H1 (cell line): ENCODE results near the gene CRHR2.

Experiments used
- EP300 ChIP-seq, 2 experiments: IDR thresholded peaks; 1 replicate in 1 of 2; 2 replicates in 1 of 2; pipeline ENCODE4 v1.6.1; 2011 to 2012; ENCODE audit warnings: low read depth in 2 of 2, low read length in 2 of 2, mild to moderate bottlenecking in 2 of 2, borderline replicate concordance in 1 of 2, inconsistent platforms in 1 of 2, moderate library complexity in 1 of 2
- YY1 ChIP-seq: IDR thresholded peaks from 2 replicates; pipeline ENCODE4 v1.6.1; 2011; ENCODE audit warnings: low read depth, mild to moderate bottlenecking, low read length
- TF ChIP-seq, protein P1 (sequence below), 3 experiments: IDR thresholded peaks; 1 replicate in 2 of 3; 2 replicates in 1 of 3; pipeline versions ENCODE4 v1.5.1 to v1.6.1; 2011; ENCODE audit warnings: low read length in 3 of 3, mild to moderate bottlenecking in 3 of 3, inconsistent platforms in 2 of 3, low read depth in 1 of 3, moderate library complexity in 1 of 3; ENCODE audit not compliant: insufficient read depth in 1 of 3; ENCODE audit errors: control extremely low read depth in 1 of 3

DNA sequence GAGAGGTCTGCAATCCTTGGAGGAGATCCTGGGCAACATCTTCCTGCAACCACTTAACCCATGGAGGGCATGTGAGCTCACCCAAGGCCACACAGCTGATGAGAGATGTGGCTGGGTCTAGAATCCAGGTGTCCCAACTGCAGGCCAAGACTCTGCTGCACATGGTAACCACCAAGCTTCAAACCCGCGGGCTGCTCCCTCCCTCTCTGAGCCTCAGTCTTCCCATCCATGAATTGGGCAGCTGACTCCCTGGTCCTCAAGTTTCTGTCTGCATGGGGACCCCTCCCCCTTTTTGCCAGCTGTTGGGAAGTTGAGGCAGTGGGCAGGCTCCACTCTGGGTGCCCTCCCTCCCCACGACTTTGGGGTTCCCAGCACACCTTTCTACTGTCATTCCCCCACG, 48.7 kb upstream of the CRHR2 start:
- TF ChIP-seq YY1 = no peak
- no peak for TF ChIP-seq EP300 (IDR thresholded peaks at IDR 0.05; ENCODE audit: borderline replicate concordance in 1 of 2, low read depth in 2 of 2, low read length in 2 of 2)
- TF ChIP-seq, protein P1, sequence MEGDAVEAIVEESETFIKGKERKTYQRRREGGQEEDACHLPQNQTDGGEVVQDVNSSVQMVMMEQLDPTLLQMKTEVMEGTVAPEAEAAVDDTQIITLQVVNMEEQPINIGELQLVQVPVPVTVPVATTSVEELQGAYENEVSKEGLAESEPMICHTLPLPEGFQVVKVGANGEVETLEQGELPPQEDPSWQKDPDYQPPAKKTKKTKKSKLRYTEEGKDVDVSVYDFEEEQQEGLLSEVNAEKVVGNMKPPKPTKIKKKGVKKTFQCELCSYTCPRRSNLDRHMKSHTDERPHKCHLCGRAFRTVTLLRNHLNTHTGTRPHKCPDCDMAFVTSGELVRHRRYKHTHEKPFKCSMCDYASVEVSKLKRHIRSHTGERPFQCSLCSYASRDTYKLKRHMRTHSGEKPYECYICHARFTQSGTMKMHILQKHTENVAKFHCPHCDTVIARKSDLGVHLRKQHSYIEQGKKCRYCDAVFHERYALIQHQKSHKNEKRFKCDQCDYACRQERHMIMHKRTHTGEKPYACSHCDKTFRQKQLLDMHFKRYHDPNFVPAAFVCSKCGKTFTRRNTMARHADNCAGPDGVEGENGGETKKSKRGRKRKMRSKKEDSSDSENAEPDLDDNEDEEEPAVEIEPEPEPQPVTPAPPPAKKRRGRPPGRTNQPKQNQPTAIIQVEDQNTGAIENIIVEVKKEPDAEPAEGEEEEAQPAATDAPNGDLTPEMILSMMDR (IDR thresholded peaks at IDR 0.05; ENCODE audit: control extremely low read depth in 1 of 3, insufficient read depth in 1 of 3, low read depth in 1 of 3, low read length in 3 of 3) = no peak
